GM18505 (cell line): ENCODE data around the gene CFAP74.
"Not testable (repeated sequence)": the region's sequence is repeated elsewhere in the genome, so short reads cannot be mapped to it uniquely, and the experiment has no call there.

Source experiments
- ATAC-seq: cut with Tn5 transposase; IDR thresholded peaks from one replicate; pipeline ENCODE4 v1.9.1; 2021; ENCODE audit not compliant: unreplicated experiment
- POLR2A ChIP-seq: IDR thresholded peaks from 4 replicates; pipeline ENCODE4 v1.6.1; 2011; ENCODE audit warnings: borderline replicate concordance; ENCODE audit not compliant: insufficient read depth, insufficient read length; ENCODE audit errors: extremely low read depth

The CFAP74 gene

DNA sequence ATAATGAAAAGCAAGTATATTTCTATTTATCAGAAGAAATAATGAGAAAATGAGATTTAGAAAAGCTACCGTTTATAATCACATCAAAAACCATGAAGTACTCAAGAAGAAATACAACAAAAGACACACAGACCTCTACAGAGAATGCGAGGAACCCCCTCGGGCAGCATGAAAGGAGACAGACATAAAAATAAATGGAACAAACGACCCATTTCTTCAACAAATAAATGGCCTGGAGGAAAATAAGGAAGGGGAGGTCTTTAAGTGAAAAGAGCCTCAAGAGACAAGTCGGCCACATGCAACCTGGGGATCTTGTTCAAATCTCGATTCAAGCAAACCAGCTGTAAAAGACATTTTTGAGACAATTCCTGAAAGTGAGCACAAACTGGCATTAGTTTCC lies 6.0 kb downstream of the CFAP74 start:
- no peak for ATAC-seq
- no peak for TF ChIP-seq POLR2A

- no peak for ATAC-seq
- no peak for TF ChIP-seq POLR2A
These were observed 7.4 kb downstream of the CFAP74 start for GRCh38 chr1:1996207-1996651.

DNA sequence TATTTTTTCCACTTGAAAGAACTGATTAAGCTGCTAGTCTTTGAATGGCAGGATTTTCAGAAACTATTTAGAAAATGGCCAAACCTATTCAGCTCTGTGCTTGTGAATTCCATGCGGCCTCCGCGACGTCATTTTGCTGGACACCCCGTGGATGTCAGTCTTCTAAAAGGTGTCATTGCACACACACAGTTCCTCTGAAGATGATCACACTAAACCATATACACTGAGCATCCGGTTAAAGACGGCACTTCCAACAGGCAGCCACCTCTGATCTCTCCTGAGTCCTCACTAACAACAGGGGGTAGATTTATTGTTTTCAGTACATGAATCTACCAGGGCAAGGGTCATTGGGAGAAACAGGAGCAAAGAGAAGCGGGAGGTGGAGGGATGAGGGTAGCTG lies 9.1 kb downstream of the CFAP74 start:
- TF ChIP-seq POLR2A, result no peak
- no peak for ATAC-seq

- no peak for ATAC-seq
These were observed 13.4 kb downstream of the CFAP74 start for GRCh38 chr1:1990222-1990621.

GRCh38 chr1:1989789-1990188 lies 13.8 kb downstream of the CFAP74 start:
- no peak for ATAC-seq
- no peak for TF ChIP-seq POLR2A

More at GRCh38 chr1:1990222-1990621, 13.4 kb downstream of the CFAP74 start:
- TF ChIP-seq POLR2A, result no peak

DNA sequence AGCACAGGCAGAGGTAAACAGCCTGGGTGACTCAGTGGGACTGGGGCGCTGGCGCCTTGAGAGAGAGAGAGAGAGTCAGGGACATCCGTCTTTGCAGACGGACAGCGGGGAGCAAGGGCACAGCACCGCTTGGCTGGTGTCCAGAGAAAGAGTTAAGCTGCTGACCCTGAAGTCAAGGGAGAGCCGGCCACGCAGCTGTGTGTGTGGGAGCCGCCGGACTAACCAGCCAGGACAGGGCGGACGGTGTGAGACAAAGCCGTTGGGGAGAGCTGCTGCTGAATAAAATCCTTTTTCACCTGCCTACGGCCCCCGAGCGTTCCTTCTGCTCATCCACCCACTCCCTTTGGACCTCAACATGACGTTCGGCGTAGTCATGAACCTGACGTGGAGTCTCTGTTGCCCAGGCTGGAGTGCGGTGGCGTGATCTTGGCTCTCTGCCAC lies 14.5 kb downstream of the CFAP74 start:
- TF ChIP-seq POLR2A, result no peak
- ATAC-seq, result no peak

DNA sequence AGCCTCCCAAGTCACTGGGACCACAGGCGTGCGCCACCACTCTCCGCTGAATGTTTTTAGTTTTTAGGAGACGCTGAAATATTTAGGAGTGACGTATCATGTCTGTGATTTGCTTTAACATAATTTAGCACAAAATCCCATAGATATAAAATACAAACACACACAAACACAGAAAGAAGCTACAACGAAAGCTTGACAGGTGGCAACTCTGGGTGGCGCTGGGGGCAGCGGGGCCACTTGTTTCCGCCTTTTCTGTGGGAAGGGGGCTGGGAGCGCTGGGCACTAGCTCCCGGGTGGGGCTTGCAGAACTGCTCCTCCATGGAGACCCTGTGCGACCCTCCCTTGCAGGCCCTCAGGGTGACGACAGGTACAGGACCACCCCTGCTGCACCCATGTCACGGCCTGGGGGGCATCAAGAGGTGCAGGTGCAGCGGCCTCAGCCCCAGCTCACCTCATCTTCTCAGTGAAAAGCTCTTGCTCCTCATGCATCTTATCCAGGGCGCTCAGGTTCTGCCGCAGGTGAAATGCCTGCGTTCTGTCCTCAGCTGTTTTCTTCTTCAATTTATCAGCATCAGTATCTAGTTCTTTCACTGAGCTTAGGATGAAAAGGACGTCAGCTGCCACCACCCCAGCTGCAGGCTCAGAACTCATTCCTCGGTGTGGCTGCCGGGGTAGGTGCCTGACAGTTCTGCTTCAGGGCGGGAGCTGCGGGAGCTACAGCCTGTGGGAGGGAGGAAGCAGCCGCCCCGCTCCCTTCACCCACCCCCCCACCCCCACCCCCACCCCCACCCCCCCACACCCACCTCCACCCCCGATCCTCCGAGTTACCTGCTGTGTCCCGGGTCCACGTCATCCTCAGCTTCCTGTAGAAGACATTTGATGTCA lies 15.3 kb downstream of the CFAP74 start:
- TF ChIP-seq POLR2A, result no peak
- no peak for ATAC-seq

DNA sequence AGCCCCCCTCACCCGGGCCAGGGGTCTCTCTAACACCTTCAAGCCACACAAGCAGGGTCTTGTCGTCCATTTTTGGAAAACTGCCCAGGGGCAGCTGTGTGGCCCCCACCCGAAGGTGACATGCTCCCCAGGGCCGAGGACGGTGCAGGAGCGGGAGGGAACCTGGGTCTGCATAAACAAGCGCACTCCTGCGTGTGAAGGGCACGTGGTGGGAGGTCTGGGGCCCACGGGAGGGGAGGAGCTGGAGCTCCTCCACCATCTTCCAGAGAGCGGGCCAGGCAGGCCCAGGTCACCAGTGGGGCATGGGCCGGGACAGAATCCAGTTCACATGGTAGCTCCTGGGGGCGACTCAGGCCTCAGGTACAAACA lies 16.5 kb downstream of the CFAP74 start:
- no peak for ATAC-seq
- TF ChIP-seq POLR2A, result no peak

- ATAC-seq, result no peak
- no peak for TF ChIP-seq POLR2A
These were observed 17.0 kb downstream of the CFAP74 start for GRCh38 chr1:1986451-1987141.

DNA sequence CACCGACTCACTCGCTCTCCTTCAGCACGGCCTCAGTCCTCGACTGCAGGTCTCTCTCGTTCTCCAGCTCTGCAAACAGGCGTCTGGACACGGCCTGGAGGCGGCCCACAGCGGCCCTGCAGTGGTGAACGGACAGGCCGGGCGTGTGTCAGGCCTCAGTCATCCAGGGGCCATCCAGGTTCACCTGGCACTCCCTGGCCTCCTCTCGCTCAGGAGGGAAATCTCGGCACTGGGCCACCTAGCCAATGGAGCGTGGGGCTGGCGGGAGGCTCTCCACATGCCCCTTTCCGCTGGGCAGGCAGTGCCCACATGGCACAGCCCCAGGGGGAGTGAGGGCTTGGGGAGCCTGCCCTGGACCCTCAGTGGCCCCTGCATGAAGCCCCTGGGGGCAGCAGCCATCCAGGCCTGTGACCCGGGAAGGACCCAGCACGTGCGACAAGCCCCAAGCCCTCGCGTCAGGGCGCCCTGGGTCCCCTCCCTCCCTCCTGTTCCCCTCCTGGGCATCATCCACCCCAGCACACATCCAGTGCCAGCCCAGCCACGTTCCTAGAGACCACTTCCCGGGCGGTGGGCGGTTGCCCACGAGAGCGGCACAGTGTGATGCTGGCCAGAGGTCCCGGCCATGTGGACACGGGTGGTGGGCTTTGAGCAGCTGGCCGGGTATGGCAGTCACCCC lies 18.1 kb downstream of the CFAP74 start:
- no peak for ATAC-seq
- TF ChIP-seq POLR2A, result no peak

DNA sequence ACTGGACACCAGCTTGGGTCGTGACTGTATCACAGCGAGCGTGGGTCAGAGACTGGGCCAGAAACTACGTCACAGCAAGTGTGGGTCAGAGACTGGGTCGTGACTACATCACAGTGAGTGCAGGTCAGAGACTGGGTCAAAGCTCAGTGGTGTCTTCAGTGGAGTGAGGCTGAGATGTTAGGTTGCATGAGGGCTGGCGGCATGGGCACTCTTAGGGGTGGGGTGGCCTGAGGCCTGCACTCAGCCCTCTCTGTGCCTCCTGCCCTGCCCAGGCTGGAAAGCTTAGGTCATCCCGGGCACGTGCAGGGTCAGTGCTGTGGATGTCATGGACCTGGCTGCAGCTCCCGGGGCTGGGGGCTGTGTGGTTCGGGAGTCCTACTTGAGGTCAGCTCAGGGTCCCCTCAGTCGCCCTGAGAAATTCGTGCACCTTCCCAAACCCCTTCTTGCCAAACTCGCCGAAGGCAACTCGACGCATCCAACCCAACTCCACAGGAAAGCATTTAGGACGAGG lies 19.0 kb downstream of the CFAP74 start:
- no peak for ATAC-seq
- no peak for TF ChIP-seq POLR2A

DNA sequence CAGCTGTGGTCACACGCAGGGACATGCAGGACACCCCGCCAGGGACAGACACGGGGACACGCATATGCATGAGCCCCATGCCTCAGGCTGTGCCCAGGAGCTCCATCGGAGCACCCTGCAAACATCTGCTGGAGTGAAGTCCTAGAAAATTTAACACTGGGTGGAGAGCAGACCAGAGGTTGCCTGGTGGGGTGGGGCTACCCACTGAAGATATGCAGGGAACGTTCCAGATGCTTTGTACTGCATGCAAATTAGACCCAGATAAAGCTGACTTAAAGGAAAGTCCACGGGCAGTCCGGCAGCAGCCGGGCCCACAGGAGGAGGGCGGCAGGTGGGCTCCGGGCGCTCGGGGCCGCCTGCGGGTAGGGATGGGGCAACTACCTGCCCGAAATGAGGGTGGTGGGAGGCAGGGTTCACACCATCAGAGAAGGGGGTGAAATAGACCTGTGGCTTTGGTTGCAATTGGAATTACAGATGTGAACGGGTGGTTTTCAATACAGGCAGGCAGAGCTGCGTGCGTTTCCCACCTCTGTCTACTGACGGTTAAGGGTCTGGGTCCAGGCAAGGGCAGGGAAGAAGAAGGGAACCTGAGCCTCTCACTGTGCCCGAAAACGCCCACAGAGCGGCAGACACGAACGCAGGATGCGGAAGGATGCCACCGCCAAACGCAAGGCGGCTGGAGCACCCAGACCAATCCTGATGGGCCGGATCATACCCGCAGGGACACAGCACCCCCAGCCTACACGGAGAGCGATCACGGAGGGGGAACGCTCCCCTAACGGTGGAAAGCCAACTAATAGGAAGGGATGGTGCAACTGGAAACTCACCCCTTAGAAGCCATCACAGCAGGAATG lies 21.0 kb downstream of the CFAP74 start:
- no peak for TF ChIP-seq POLR2A
- no peak for ATAC-seq

- ATAC-seq, result not testable (repeated sequence)
These were observed 21.8 kb downstream of the CFAP74 start for GRCh38 chr1:1981631-1982327.
